ENCODE results near the gene FOXL3.

DNA sequence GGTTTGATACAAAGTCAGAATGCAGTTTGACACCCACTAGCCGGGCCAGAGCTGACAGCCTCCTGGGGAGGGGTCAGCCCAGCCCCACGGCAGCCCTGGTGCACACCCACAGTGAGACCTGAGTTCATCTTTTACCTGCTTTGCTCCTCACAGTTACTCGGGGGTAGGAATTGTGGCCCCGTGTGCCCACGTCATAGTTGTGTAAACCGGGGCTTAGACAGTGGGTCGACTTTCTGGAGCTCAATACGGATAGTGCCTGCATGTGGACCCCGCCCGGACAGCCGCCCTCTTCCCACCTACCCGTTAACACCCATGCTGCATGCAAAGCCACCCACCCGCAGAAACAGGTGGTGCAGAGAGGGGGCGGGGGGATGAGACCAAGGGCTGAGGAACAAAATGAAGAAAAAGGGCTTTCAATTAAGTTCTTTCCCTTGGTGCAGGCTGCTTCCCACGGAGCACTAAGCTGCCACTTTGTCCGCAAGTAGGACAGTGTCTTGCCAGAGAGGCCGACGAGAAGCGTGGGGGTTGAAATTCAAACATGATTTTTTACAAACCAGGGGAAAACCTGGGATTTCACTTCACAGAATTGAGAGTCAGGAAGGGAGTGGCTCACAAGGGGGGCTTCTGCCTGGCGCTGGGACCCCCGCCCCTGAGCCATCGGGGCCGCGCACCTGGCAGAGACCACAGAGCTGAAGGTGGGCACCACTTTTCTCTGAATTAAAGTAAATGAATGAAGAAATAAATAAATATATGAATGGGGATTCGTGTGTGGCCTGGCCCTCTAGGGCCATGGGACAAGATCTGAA lies 24.6 kb upstream of the FOXL3 start:
- TF ChIP-seq YY1 (IDR thresholded peaks at IDR 0.05; ENCODE audit: low read depth) = no peak
- no peak for TF ChIP-seq CTCF (IDR thresholded peaks at IDR 0.05)
- no peak for TF ChIP-seq RFX5 (IDR thresholded peaks at IDR 0.05; ENCODE audit: low read length)
- TF ChIP-seq SMC3 (IDR thresholded peaks at IDR 0.05; ENCODE audit: low read depth, low read length) = no peak
